HepG2 (cell line): ENCODE measurements around the gene RRM2. TPM values are rescaled to one million over a fixed set of nuclear protein-coding genes. Genes with fewer than 3 reads are reported as not detected.
A peak's percentile ranks its signal among the peaks of the same experiment; 100 is the strongest.

ENCODE experiments used
- SMYD3 ChIP-seq: sonication (generic); formaldehyde crosslinking; IDR thresholded peaks from 2 replicates; pipeline ENCODE4 v1.8.1; 2023; ENCODE audit warnings: mild to moderate bottlenecking, missing genetic modification reagents
- ZNF263 ChIP-seq: sonication (generic); formaldehyde crosslinking; IDR thresholded peaks from 2 replicates; pipeline ENCODE4 v1.4.0; 2020; ENCODE audit warnings: missing genetic modification reagents
- ZNF777 ChIP-seq: sonication (generic); formaldehyde crosslinking; IDR thresholded peaks from 2 replicates; pipeline ENCODE4 v1.4.0; 2020; ENCODE audit warnings: missing genetic modification reagents
- polyA plus RNA-seq, 8 experiments: library from polyadenylated mRNA; depleted of rRNA in 3 of 8; stranded (reverse) in 7 of 8; unstranded in 1 of 8; fragments of >200 nt; fragmentation: Illumina TruSeq in 4 of 8; extraction: Trizol in 4 of 8; gene quantifications; 2 replicates each; pipeline versions ENCODE4 v1.2.1 to v1.2.3, GENCODE V29; 2011 to 2016; ENCODE audit warnings: low read depth in 4 of 8, missing spikeins in 1 of 8, mixed read lengths in 1 of 8; ENCODE audit not compliant: insufficient read depth in 1 of 8
- total RNA-seq, 5 experiments: library from RNA; depleted of rRNA; stranded (reverse); fragments of >200 nt; fragmentation: Illumina TruSeq; extraction: Trizol; gene quantifications; 2 replicates each; pipeline ENCODE4 v1.2.3, GENCODE V29; 2016; ENCODE audit warnings: low read depth in 1 of 5
- TF ChIP-seq, protein P1 (sequence below): IDR thresholded peaks from 2 replicates; pipeline ENCODE4 v1.6.1; 2012; ENCODE audit warnings: low read depth, low read length, improper control_type of control experiment
- TF ChIP-seq, protein P2 (sequence below), 2 experiments: sonication (generic) in 1 of 2; formaldehyde crosslinking in 1 of 2; IDR thresholded peaks; 2 replicates each; pipeline versions ENCODE4 v1.6.1 to v1.9.0; 2014 to 2022; ENCODE audit warnings: antibody characterized with exemption in 1 of 2, borderline replicate concordance in 1 of 2, inconsistent platforms in 1 of 2, low read depth in 1 of 2, missing genetic modification reagents in 1 of 2
- TF ChIP-seq, protein P3 (sequence below): sonication (generic); formaldehyde crosslinking; IDR thresholded peaks from 2 replicates; pipeline ENCODE4 v1.5.1; 2020; ENCODE audit warnings: mild to moderate bottlenecking, missing genetic modification reagents, moderate library complexity
- TF ChIP-seq, protein P4 (sequence below): sonication (generic); formaldehyde crosslinking; IDR thresholded peaks from one replicate; pipeline ENCODE4 v1.5.1; 2020; ENCODE audit warnings: mild to moderate bottlenecking, missing genetic modification reagents; ENCODE audit errors: not compliant biosample characterization

Gene RRM2
- total and polyA plus RNA-seq, 2 of the 13 experiments (the other 11 are each of a cell fraction or from before 2014, with no cell fraction given) = 31.3 to 150 TPM

DNA sequence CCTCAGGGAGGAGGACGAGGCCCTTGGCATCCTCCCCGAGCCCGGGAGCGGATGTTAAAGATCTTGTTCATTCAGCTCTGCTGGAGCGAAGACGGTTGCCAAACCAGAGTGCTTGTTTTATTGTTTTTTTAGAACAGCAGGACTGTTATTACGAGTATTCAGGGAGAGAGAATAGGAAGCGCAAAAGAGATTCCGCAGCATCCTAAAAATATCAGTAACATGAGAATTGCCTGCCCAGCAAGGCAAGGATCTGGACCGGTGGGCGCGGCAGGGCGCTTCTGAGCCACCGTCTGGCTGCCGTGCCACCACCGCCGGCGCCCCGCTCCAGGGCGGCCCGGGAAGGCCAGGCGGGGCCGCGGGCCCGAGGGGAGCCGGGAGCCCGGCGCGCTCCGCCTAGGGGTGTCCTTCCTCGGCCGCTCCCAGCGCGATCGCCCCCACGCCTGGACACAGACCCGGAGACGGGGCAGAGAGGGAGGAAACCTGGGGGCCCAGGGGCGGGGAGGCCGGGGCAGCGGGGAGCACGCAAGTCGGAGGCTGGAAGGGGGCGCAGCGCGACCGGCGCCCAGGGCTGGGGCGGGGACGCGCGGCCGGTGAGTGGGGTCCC lies 43.2 kb upstream of the RRM2 start (continued):
- TF ChIP-seq, protein P1, sequence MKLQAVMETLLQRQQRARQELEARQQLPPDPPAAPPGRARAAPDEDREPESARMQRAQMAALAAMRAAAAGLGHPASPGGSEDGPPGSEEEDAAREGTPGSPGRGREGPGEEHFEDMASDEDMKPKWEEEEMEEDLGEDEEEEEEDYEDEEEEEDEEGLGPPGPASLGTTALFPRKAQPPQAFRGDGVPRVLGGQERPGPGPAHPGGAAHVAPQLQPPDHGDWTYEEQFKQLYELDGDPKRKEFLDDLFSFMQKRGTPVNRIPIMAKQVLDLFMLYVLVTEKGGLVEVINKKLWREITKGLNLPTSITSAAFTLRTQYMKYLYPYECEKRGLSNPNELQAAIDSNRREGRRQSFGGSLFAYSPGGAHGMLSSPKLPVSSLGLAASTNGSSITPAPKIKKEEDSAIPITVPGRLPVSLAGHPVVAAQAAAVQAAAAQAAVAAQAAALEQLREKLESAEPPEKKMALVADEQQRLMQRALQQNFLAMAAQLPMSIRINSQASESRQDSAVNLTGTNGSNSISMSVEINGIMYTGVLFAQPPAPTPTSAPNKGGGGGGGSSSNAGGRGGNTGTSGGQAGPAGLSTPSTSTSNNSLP = no peak
- TF ChIP-seq, protein P2, sequence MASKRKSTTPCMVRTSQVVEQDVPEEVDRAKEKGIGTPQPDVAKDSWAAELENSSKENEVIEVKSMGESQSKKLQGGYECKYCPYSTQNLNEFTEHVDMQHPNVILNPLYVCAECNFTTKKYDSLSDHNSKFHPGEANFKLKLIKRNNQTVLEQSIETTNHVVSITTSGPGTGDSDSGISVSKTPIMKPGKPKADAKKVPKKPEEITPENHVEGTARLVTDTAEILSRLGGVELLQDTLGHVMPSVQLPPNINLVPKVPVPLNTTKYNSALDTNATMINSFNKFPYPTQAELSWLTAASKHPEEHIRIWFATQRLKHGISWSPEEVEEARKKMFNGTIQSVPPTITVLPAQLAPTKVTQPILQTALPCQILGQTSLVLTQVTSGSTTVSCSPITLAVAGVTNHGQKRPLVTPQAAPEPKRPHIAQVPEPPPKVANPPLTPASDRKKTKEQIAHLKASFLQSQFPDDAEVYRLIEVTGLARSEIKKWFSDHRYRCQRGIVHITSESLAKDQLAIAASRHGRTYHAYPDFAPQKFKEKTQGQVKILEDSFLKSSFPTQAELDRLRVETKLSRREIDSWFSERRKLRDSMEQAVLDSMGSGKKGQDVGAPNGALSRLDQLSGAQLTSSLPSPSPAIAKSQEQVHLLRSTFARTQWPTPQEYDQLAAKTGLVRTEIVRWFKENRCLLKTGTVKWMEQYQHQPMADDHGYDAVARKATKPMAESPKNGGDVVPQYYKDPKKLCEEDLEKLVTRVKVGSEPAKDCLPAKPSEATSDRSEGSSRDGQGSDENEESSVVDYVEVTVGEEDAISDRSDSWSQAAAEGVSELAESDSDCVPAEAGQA (IDR thresholded peaks at IDR 0.05; ENCODE audit: low read depth) = no peak
- TF ChIP-seq, protein P2 (CRISPR knock-in tag; IDR thresholded peaks at IDR 0.05; ENCODE audit: borderline replicate concordance) = 0 out of 2 replicates have a peak, but pooled peaks have one; percentile 18
- TF ChIP-seq ZNF777 (CRISPR knock-in tag) (peak; percentile 63; the same call in 1 of the 2 replicates), SMYD3 (CRISPR knock-in tag) (no peak), ZNF263 (CRISPR knock-in tag) (0 out of 2 replicates have a peak, but pooled peaks have one; percentile 11)
- TF ChIP-seq, protein P3, sequence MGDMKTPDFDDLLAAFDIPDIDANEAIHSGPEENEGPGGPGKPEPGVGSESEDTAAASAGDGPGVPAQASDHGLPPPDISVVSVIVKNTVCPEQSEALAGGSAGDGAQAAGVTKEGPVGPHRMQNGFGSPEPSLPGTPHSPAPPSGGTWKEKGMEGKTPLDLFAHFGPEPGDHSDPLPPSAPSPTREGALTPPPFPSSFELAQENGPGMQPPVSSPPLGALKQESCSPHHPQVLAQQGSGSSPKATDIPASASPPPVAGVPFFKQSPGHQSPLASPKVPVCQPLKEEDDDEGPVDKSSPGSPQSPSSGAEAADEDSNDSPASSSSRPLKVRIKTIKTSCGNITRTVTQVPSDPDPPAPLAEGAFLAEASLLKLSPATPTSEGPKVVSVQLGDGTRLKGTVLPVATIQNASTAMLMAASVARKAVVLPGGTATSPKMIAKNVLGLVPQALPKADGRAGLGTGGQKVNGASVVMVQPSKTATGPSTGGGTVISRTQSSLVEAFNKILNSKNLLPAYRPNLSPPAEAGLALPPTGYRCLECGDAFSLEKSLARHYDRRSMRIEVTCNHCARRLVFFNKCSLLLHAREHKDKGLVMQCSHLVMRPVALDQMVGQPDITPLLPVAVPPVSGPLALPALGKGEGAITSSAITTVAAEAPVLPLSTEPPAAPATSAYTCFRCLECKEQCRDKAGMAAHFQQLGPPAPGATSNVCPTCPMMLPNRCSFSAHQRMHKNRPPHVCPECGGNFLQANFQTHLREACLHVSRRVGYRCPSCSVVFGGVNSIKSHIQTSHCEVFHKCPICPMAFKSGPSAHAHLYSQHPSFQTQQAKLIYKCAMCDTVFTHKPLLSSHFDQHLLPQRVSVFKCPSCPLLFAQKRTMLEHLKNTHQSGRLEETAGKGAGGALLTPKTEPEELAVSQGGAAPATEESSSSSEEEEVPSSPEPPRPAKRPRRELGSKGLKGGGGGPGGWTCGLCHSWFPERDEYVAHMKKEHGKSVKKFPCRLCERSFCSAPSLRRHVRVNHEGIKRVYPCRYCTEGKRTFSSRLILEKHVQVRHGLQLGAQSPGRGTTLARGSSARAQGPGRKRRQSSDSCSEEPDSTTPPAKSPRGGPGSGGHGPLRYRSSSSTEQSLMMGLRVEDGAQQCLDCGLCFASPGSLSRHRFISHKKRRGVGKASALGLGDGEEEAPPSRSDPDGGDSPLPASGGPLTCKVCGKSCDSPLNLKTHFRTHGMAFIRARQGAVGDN = 0 out of 2 replicates have a peak, but pooled peaks have one; percentile 15
- TF ChIP-seq, protein P4, sequence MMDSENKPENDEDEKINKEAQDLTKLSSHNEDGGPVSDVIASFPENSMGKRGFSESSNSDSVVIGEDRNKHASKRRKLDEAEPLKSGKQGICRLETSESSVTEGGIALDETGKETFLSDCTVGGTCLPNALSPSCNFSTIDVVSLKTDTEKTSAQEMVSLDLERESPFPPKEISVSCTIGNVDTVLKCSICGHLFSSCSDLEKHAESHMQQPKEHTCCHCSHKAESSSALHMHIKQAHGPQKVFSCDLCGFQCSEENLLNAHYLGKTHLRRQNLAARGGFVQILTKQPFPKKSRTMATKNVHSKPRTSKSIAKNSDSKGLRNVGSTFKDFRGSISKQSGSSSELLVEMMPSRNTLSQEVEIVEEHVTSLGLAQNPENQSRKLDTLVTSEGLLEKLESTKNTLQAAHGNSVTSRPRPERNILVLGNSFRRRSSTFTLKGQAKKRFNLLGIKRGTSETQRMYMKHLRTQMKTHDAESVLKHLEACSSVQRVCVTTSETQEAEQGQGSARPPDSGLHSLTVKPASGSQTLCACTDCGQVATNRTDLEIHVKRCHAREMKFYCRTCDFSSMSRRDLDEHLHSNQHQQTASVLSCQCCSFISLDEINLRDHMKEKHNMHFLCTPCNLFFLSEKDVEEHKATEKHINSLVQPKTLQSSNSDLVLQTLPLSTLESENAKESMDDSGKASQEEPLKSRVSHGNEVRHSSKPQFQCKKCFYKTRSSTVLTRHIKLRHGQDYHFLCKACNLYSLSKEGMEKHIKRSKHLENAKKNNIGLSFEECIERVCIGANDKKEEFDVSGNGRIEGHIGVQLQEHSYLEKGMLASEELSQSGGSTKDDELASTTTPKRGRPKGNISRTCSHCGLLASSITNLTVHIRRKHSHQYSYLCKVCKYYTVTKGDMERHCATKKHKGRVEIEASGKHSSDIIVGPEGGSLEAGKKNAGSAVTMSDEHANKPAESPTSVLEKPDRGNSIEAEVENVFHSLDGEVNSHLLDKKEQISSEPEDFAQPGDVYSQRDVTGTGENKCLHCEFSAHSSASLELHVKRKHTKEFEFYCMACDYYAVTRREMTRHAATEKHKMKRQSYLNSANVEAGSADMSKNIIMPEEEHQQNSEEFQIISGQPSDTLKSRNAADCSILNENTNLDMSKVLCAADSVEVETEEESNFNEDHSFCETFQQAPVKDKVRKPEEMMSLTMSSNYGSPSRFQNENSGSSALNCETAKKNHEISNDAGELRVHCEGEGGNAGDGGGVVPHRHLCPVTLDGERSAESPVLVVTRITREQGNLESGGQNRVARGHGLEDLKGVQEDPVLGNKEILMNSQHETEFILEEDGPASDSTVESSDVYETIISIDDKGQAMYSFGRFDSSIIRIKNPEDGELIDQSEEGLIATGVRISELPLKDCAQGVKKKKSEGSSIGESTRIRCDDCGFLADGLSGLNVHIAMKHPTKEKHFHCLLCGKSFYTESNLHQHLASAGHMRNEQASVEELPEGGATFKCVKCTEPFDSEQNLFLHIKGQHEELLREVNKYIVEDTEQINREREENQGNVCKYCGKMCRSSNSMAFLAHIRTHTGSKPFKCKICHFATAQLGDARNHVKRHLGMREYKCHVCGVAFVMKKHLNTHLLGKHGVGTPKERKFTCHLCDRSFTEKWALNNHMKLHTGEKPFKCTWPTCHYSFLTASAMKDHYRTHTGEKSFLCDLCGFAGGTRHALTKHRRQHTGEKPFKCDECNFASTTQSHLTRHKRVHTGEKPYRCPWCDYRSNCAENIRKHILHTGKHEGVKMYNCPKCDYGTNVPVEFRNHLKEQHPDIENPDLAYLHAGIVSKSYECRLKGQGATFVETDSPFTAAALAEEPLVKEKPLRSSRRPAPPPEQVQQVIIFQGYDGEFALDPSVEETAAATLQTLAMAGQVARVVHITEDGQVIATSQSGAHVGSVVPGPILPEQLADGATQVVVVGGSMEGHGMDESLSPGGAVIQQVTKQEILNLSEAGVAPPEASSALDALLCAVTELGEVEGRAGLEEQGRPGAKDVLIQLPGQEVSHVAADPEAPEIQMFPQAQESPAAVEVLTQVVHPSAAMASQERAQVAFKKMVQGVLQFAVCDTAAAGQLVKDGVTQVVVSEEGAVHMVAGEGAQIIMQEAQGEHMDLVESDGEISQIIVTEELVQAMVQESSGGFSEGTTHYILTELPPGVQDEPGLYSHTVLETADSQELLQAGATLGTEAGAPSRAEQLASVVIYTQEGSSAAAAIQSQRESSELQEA (CRISPR knock-in tag) = no peak
